Neural progenitor cell (in vitro differentiated cells): Measurements from ENCODE around the gene SSX2IP. TPM values are rescaled to one million over a fixed set of nuclear protein-coding genes. Genes with fewer than 3 reads are reported as not detected.
A peak's percentile ranks its signal among the peaks of the same experiment; 100 is the strongest.
"Not testable (repeated sequence)": the region's sequence is repeated elsewhere in the genome, so short reads cannot be mapped to it uniquely, and the experiment has no call there.

Source experiments
- DNase-seq: peaks from one replicate; pipeline ENCODE4 v3.0.0-alpha.2; 2016; ENCODE audit warnings: low spot score
- H2AFZ ChIP-seq: fragments of 200-600 bp; sonication (generic); replicated peaks from 2 replicates; pipeline ENCODE4 v1.6.1; 2016; ENCODE audit warnings: antibody characterized with exemption
- H3F3A ChIP-seq: fragments of 200-600 bp; sonication (generic); 2 replicates; pipeline ENCODE4 v1.6.1; 2016; ENCODE audit warnings: antibody characterized with exemption, low read depth
- H3K27ac ChIP-seq: fragments of 200-600 bp; sonication (generic); 2 replicates; pipeline ENCODE4 v1.5.1; 2016; ENCODE audit warnings: mild to moderate bottlenecking
- H3K27me3 ChIP-seq: fragments of 200-600 bp; sonication (generic); 2 replicates; pipeline ENCODE4 v1.6.1; 2016; ENCODE audit warnings: mild to moderate bottlenecking, moderate library complexity
- H3K36me3 ChIP-seq: fragments of 200-600 bp; sonication (generic); 2 replicates; pipeline ENCODE4 v1.5.1; 2016
- H3K4me1 ChIP-seq: fragments of 200-600 bp; sonication (generic); 2 replicates; pipeline ENCODE4 v1.6.1; 2016; ENCODE audit warnings: mixed run types
- H3K4me2 ChIP-seq: fragments of 200-600 bp; sonication (generic); 2 replicates; pipeline ENCODE4 v1.6.1; 2016
- H3K4me3 ChIP-seq: fragments of 200-600 bp; sonication (generic); 2 replicates; pipeline ENCODE4 v1.5.1; 2016
- H3K79me2 ChIP-seq: fragments of 200-600 bp; sonication (generic); 2 replicates; pipeline ENCODE4 v1.6.1; 2016; ENCODE audit warnings: low read depth
- H3K9ac ChIP-seq: fragments of 200-600 bp; sonication (generic); 2 replicates; pipeline ENCODE4 v1.6.1; 2016
- H3K9me3 ChIP-seq: fragments of 200-600 bp; sonication (generic); 2 replicates; pipeline ENCODE4 v1.5.1; 2016; ENCODE audit warnings: low read depth
- H4K20me1 ChIP-seq: fragments of 200-600 bp; sonication (generic); 2 replicates; pipeline ENCODE4 v1.6.1; 2016; ENCODE audit warnings: low read depth
- H3K27ac Mint-ChIP-seq: 3 replicates; pipeline ENCODE4 v1.8.0; 2021; ENCODE audit warnings: mixed read lengths
- H3K27me3 Mint-ChIP-seq: 2 replicates; pipeline ENCODE4 v1.8.0; 2022; ENCODE audit warnings: low read depth, mild to moderate bottlenecking, inconsistent platforms, moderate library complexity, mixed read lengths; ENCODE audit not compliant: insufficient read depth
- H3K36me3 Mint-ChIP-seq: 3 replicates; pipeline ENCODE4 v1.8.0; 2021; ENCODE audit warnings: mixed read lengths
- H3K4me1 Mint-ChIP-seq: 3 replicates; pipeline ENCODE4 v1.8.0; 2021; ENCODE audit warnings: mixed read lengths
- H3K4me3 Mint-ChIP-seq: 3 replicates; pipeline ENCODE4 v1.8.0; 2021; ENCODE audit warnings: mild to moderate bottlenecking, moderate library complexity, mixed read lengths
- H3K9me3 Mint-ChIP-seq: 3 replicates; pipeline ENCODE4 v1.8.0; 2020; ENCODE audit warnings: mixed read lengths
- EZH2 ChIP-seq: fragments of 200-600 bp; sonication (generic); IDR thresholded peaks from 2 replicates; pipeline ENCODE4 v1.6.1; 2017; ENCODE audit warnings: antibody characterized with exemption, mild to moderate bottlenecking, moderate library complexity
- EZH2phosphoT487 ChIP-seq: fragments of 200-600 bp; sonication (generic); IDR thresholded peaks from 2 replicates; pipeline ENCODE4 v1.6.1; 2017; ENCODE audit warnings: antibody characterized with exemption
- total RNA-seq: library from RNA; depleted of rRNA; stranded (reverse); fragments of >200 nt; gene quantifications from 2 replicates; pipeline ENCODE4 v1.2.3, GENCODE V29; 2015; ENCODE audit warnings: low replicate concordance
- TF ChIP-seq, protein P1 (sequence below): fragments of 200-600 bp; sonication (generic); IDR thresholded peaks from 2 replicates; pipeline ENCODE4 v1.5.1; 2017; ENCODE audit warnings: antibody characterized with exemption, mild to moderate bottlenecking

SSX2IP gene
- total RNA-seq, 1 donor from 2014 or later = 54.1 TPM

DNA sequence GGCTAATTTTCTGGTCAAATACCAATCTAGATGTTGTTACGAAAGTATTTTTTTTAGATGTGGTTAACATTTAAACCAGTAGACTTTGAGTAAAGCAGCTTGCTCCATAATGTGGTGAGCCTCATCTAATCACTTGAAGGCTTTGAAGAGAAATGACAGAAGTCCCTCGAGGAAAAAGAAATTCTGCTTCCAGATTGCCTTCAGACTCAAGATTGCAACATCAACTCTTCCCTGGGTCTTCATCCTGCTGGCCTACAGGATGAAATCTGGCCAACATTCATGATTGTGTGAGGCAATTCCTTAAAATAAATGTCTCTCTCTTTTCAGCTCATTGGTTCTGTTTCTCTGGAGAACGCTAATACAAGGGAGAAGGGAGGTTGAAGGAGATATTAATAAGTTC lies 32.5 kb upstream of the SSX2IP start:
- no peaks in the 10 kb centered on the region for H3K36me3 Mint-ChIP-seq
- Histone ChIP-seq H4K20me1 (no peaks in the 10 kb centered on the region), H3K4me3 (no peak overlapping the region), H3K27me3 (no peaks in the 10 kb centered on the region), H3K4me2 (no peak overlapping the region), H3K4me1 (peaks cover 24% of the 10 kb centered on the region), H2AFZ (no peak overlapping the region), H3K9me3 (no peaks in the 10 kb centered on the region), H3K9ac (no peak overlapping the region), H3F3A (no peaks in the 10 kb centered on the region), H3K79me2 (no peaks in the 10 kb centered on the region), H3K36me3 (no peaks in the 10 kb centered on the region), H3K27ac (no peak overlapping the region)
- peaks cover 25% of the 10 kb centered on the region for H3K4me1 Mint-ChIP-seq
- no peaks in the 10 kb centered on the region for H3K9me3 Mint-ChIP-seq
- H3K27ac Mint-ChIP-seq = no peak overlapping the region
- H3K27me3 Mint-ChIP-seq = no peaks in the 10 kb centered on the region
- no peak overlapping the region for H3K4me3 Mint-ChIP-seq
- TF ChIP-seq EZH2 = no peak
- TF ChIP-seq EZH2phosphoT487 = no peak
- TF ChIP-seq, protein P1, sequence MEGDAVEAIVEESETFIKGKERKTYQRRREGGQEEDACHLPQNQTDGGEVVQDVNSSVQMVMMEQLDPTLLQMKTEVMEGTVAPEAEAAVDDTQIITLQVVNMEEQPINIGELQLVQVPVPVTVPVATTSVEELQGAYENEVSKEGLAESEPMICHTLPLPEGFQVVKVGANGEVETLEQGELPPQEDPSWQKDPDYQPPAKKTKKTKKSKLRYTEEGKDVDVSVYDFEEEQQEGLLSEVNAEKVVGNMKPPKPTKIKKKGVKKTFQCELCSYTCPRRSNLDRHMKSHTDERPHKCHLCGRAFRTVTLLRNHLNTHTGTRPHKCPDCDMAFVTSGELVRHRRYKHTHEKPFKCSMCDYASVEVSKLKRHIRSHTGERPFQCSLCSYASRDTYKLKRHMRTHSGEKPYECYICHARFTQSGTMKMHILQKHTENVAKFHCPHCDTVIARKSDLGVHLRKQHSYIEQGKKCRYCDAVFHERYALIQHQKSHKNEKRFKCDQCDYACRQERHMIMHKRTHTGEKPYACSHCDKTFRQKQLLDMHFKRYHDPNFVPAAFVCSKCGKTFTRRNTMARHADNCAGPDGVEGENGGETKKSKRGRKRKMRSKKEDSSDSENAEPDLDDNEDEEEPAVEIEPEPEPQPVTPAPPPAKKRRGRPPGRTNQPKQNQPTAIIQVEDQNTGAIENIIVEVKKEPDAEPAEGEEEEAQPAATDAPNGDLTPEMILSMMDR = no peak
- no peak for DNase-seq

GRCh38 chr1:84721872-84722271 lies 31.6 kb upstream of the SSX2IP start:
- H3K27me3 ChIP-seq, H3K4me2 ChIP-seq, H3K4me3 ChIP-seq, H2AFZ ChIP-seq, H3K79me2 ChIP-seq, H3K27me3 Mint-ChIP-seq, H3K27ac ChIP-seq, H3K9me3 Mint-ChIP-seq, H3K4me3 Mint-ChIP-seq, H4K20me1 ChIP-seq, H3K9me3 ChIP-seq, H3F3A ChIP-seq, H3K36me3 Mint-ChIP-seq, H3K9ac ChIP-seq, DNase-seq, H3K36me3 ChIP-seq, H3K27ac Mint-ChIP-seq: not testable (repeated sequence)
- peaks cover 24% of the 10 kb centered on the region for H3K4me1 ChIP-seq
- H3K4me1 Mint-ChIP-seq = peaks cover 25% of the 10 kb centered on the region

GRCh38 chr1:84721152-84721551 lies 30.9 kb upstream of the SSX2IP start:
- Histone ChIP-seq H3K9me3 (no peaks in the 10 kb centered on the region), H3K4me1 (peaks cover 29% of the 10 kb centered on the region), H3K4me2 (no peak overlapping the region), H3K36me3 (no peaks in the 10 kb centered on the region), H4K20me1 (no peaks in the 10 kb centered on the region), H3K79me2 (no peaks in the 10 kb centered on the region), H3K27me3 (no peaks in the 10 kb centered on the region), H3K27ac (no peak overlapping the region), H3K4me3 (no peak overlapping the region), H3K9ac (no peak overlapping the region), H2AFZ (no peak overlapping the region), H3F3A (peaks cover 5% of the 10 kb centered on the region)
- Mint-ChIP-seq H3K9me3 (no peaks in the 10 kb centered on the region), H3K27ac (no peak overlapping the region), H3K4me1 (peaks cover 29% of the 10 kb centered on the region), H3K36me3 (no peaks in the 10 kb centered on the region), H3K27me3 (peaks cover 6% of the 10 kb centered on the region), H3K4me3 (no peak overlapping the region)
- DNase-seq = no peak
- TF ChIP-seq EZH2phosphoT487 (no peak), EZH2 (no peak)
- TF ChIP-seq, protein P1 = no peak

DNA sequence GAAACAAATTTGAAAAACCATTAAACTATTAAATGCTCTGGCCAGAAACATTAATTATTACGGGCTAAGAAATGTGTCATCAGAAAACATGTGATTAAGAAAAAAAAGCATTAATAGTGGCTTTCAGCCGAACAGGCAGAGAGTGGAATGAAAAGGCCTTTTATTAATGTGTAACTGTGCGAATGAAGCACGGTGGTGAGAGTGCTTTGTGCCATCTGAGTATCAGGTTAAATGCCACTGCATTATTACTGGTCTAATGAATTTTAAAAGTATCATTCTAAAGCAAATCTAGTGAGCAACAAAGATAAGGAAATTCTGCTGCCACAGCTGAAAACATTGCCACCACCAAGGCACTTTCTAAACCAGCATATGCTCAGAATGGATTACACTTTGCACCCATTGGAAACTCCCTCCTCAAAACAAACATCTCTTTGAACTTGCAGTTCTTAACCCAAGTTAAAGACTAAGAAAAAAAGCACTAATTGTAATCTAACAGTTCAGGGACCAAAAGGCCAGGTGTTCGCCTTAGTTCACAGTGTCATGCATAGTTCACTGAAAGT lies 30.0 kb upstream of the SSX2IP start:
- no peak overlapping the region for H3K27ac ChIP-seq
- no peak overlapping the region for H3K9ac ChIP-seq
- no peak overlapping the region for H3K4me2 ChIP-seq
- TF ChIP-seq EZH2 (no peak), EZH2phosphoT487 (no peak)
- Mint-ChIP-seq H3K27ac (peak overlapping the region; percentile 12), H3K4me1 (peaks cover 37% of the 10 kb centered on the region), H3K4me3 (no peak overlapping the region), H3K9me3 (no peaks in the 10 kb centered on the region), H3K36me3 (no peaks in the 10 kb centered on the region), H3K27me3 (peaks cover 6% of the 10 kb centered on the region)
- no peak overlapping the region for H2AFZ ChIP-seq
- no peaks in the 10 kb centered on the region for H4K20me1 ChIP-seq
- H3F3A ChIP-seq = peaks cover 14% of the 10 kb centered on the region
- H3K36me3 ChIP-seq = no peaks in the 10 kb centered on the region
- no peaks in the 10 kb centered on the region for H3K27me3 ChIP-seq
- H3K4me1 ChIP-seq = peaks cover 38% of the 10 kb centered on the region
- no peaks in the 10 kb centered on the region for H3K79me2 ChIP-seq
- no peaks in the 10 kb centered on the region for H3K9me3 ChIP-seq
- no peak overlapping the region for H3K4me3 ChIP-seq
- DNase-seq = no peak
